HepG2 (cell line): Measurements from ENCODE around the gene CDK12. TPM values are rescaled to one million over a fixed set of nuclear protein-coding genes. Genes with fewer than 3 reads are reported as not detected.
A peak's percentile ranks its signal among the peaks of the same experiment; 100 is the strongest.

Experiments
- BCL6 ChIP-seq: IDR thresholded peaks from 2 replicates; pipeline ENCODE4 v1.6.1; 2016; ENCODE audit warnings: missing genetic modification reagents, missing compliant biosample characterization
- CREB3 ChIP-seq: sonication (generic); formaldehyde crosslinking; IDR thresholded peaks from 2 replicates; pipeline ENCODE4 v1.5.0; 2020; ENCODE audit warnings: missing genetic modification reagents
- FOSL1 ChIP-seq: sonication (generic); formaldehyde crosslinking; IDR thresholded peaks from 2 replicates; pipeline ENCODE4 v1.9.0; 2021; ENCODE audit warnings: missing genetic modification reagents, borderline replicate concordance
- GABPB1 ChIP-seq: IDR thresholded peaks from 2 replicates; pipeline ENCODE4 v1.6.1; 2016; ENCODE audit warnings: mild to moderate bottlenecking, missing genetic modification reagents, moderate library complexity, missing compliant biosample characterization
- HCFC1 ChIP-seq: fragments of 150-350 bp; IDR thresholded peaks from 2 replicates; pipeline ENCODE4 v1.6.1; 2014; ENCODE audit warnings: low read depth, low read length
- KAT8 ChIP-seq: IDR thresholded peaks from 2 replicates; pipeline ENCODE4 v1.6.1; 2016; ENCODE audit warnings: missing genetic modification reagents, missing compliant biosample characterization
- MXI1 ChIP-seq: IDR thresholded peaks from 3 replicates; pipeline ENCODE4 v1.6.1; 2012; ENCODE audit warnings: low read depth, low read length, inconsistent platforms, borderline replicate concordance
- NAIF1 ChIP-seq: sonication (generic); formaldehyde crosslinking; IDR thresholded peaks from 2 replicates; pipeline ENCODE4 v1.5.0; 2020; ENCODE audit warnings: mild to moderate bottlenecking, missing genetic modification reagents, borderline replicate concordance
- NRL ChIP-seq: sonication (generic); formaldehyde crosslinking; IDR thresholded peaks from 2 replicates; pipeline ENCODE4 v1.5.0; 2020; ENCODE audit warnings: missing genetic modification reagents, mild to moderate bottlenecking, moderate library complexity, borderline replicate concordance
- ONECUT2 ChIP-seq: sonication (generic); formaldehyde crosslinking; IDR thresholded peaks from 2 replicates; pipeline ENCODE4 v1.4.0; 2020; ENCODE audit warnings: missing genetic modification reagents
- PITX1 ChIP-seq: sonication (generic); formaldehyde crosslinking; IDR thresholded peaks from 2 replicates; pipeline ENCODE4 v1.5.1; 2020; ENCODE audit warnings: mild to moderate bottlenecking, missing genetic modification reagents
- POLR2AphosphoS5 ChIP-seq: IDR thresholded peaks from 2 replicates; pipeline ENCODE4 v1.6.1; 2012; ENCODE audit warnings: low read depth, low read length
- RFXAP ChIP-seq: sonication (generic); formaldehyde crosslinking; IDR thresholded peaks from 2 replicates; pipeline ENCODE4 v1.4.0; 2020; ENCODE audit warnings: missing genetic modification reagents, borderline replicate concordance
- SALL1 ChIP-seq: sonication (generic); formaldehyde crosslinking; IDR thresholded peaks from 2 replicates; pipeline ENCODE4 v1.8.0; 2022; ENCODE audit warnings: mild to moderate bottlenecking, missing genetic modification reagents
- SMARCC2 ChIP-seq: fragments of 450-650 bp; IDR thresholded peaks from 2 replicates; pipeline ENCODE4 v1.6.1; 2017; ENCODE audit warnings: antibody characterized with exemption, mild to moderate bottlenecking
- TP53 ChIP-seq: sonication (generic); formaldehyde crosslinking; conservative IDR thresholded peaks from 2 replicates; pipeline ENCODE4 v1.4.0; 2020; ENCODE audit warnings: missing genetic modification reagents
- ZBTB38 ChIP-seq: sonication (generic); formaldehyde crosslinking; IDR thresholded peaks from 2 replicates; pipeline ENCODE4 v1.5.1; 2020; ENCODE audit warnings: mild to moderate bottlenecking, missing genetic modification reagents
- ZMYM2 ChIP-seq: sonication (generic); formaldehyde crosslinking; IDR thresholded peaks from 2 replicates; pipeline ENCODE4 v1.8.0; 2022; ENCODE audit warnings: mild to moderate bottlenecking, missing genetic modification reagents
- ZNF136 ChIP-seq: sonication (generic); formaldehyde crosslinking; IDR thresholded peaks from 2 replicates; pipeline ENCODE4 v1.8.1; 2022; ENCODE audit warnings: low read depth, mild to moderate bottlenecking, moderate library complexity, missing genetic modification reagents
- ZNF180 ChIP-seq: sonication (generic); formaldehyde crosslinking; IDR thresholded peaks from 2 replicates; pipeline ENCODE4 v1.4.0; 2020; ENCODE audit warnings: low read depth, missing genetic modification reagents, borderline replicate concordance
- ZNF335 ChIP-seq: sonication (generic); formaldehyde crosslinking; IDR thresholded peaks from 2 replicates; pipeline ENCODE4 v1.4.0; 2020; ENCODE audit warnings: missing genetic modification reagents
- ZNF44 ChIP-seq: sonication (generic); formaldehyde crosslinking; IDR thresholded peaks from 2 replicates; pipeline ENCODE4 v1.5.1; 2020; ENCODE audit warnings: mild to moderate bottlenecking, missing genetic modification reagents
- ZNF569 ChIP-seq: sonication (generic); formaldehyde crosslinking; IDR thresholded peaks from 2 replicates; pipeline ENCODE4 v1.5.0; 2020; ENCODE audit warnings: mild to moderate bottlenecking, missing genetic modification reagents, moderate library complexity, borderline replicate concordance
- ZNF639 ChIP-seq: conservative IDR thresholded peaks from 2 replicates; pipeline ENCODE4 v1.6.1; 2018; ENCODE audit warnings: missing genetic modification reagents
- ZNF674 ChIP-seq: sonication (generic); formaldehyde crosslinking; IDR thresholded peaks from 2 replicates; pipeline ENCODE4 v1.5.0; 2020; ENCODE audit warnings: low read depth, mild to moderate bottlenecking, missing genetic modification reagents
- polyA plus RNA-seq, 8 experiments: library from polyadenylated mRNA; depleted of rRNA in 3 of 8; stranded (reverse) in 7 of 8; unstranded in 1 of 8; fragments of >200 nt; fragmentation: Illumina TruSeq in 4 of 8; extraction: Trizol in 4 of 8; gene quantifications; 2 replicates each; pipeline versions ENCODE4 v1.2.1 to v1.2.3, GENCODE V29; 2011 to 2016; ENCODE audit warnings: low read depth in 4 of 8, missing spikeins in 1 of 8, mixed read lengths in 1 of 8; ENCODE audit not compliant: insufficient read depth in 1 of 8
- total RNA-seq, 5 experiments: library from RNA; depleted of rRNA; stranded (reverse); fragments of >200 nt; fragmentation: Illumina TruSeq; extraction: Trizol; gene quantifications; 2 replicates each; pipeline ENCODE4 v1.2.3, GENCODE V29; 2016; ENCODE audit warnings: low read depth in 1 of 5
- TF ChIP-seq, protein P1 (sequence below): sonication (generic); formaldehyde crosslinking; conservative IDR thresholded peaks from 2 replicates; pipeline ENCODE4 v1.4.0; 2020; ENCODE audit warnings: mild to moderate bottlenecking, missing genetic modification reagents, moderate library complexity

CDK12 gene
- total and polyA plus RNA-seq, 2 of the 13 experiments (the other 11 are each of a cell fraction or from before 2014, with no cell fraction given), result 24.0 to 88.6 TPM

DNA sequence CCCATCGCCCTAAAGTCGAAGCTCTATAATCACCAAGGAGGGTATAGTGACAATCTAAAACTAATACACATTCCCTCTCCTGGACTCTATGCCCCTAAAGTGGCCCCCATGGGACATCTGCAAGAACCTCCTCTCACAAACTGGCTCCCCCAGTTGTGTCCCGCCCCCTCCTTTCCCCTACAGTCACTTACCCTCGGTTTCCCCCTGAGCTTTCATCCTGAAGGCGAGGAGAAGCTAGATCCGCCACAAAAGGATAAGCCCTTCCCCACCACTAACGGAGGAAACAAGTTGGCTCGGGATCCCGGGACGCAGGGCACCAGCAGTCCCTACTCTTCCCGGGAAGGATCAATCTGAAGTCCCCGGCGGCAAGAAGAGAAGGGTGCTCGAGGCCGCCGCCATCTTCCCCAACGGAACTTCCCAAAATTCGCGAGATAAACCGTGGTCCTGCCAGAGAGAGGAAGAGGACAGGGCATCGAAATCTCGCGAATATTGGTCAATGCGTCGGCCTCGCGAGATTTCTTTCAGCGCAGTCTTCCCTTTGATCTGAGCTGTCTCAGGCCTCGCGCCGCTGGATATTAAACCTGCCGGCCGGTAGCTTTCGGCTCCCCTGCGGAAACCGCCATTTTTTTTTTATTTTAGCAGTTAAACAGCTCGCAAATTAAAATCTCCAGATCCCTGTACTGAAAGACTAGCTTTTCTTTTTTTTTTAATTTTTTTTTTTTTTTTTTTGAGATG is 10.3 kb upstream of the CDK12 start, which contains the start of gene MED1 (continued):
- TF ChIP-seq, protein P1, sequence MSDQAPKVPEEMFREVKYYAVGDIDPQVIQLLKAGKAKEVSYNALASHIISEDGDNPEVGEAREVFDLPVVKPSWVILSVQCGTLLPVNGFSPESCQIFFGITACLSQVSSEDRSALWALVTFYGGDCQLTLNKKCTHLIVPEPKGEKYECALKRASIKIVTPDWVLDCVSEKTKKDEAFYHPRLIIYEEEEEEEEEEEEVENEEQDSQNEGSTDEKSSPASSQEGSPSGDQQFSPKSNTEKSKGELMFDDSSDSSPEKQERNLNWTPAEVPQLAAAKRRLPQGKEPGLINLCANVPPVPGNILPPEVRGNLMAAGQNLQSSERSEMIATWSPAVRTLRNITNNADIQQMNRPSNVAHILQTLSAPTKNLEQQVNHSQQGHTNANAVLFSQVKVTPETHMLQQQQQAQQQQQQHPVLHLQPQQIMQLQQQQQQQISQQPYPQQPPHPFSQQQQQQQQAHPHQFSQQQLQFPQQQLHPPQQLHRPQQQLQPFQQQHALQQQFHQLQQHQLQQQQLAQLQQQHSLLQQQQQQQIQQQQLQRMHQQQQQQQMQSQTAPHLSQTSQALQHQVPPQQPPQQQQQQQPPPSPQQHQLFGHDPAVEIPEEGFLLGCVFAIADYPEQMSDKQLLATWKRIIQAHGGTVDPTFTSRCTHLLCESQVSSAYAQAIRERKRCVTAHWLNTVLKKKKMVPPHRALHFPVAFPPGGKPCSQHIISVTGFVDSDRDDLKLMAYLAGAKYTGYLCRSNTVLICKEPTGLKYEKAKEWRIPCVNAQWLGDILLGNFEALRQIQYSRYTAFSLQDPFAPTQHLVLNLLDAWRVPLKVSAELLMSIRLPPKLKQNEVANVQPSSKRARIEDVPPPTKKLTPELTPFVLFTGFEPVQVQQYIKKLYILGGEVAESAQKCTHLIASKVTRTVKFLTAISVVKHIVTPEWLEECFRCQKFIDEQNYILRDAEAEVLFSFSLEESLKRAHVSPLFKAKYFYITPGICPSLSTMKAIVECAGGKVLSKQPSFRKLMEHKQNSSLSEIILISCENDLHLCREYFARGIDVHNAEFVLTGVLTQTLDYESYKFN (CRISPR knock-in tag), result peak; percentile 35
- no peak for TF ChIP-seq ZNF335
- TF ChIP-seq TP53 (CRISPR knock-in tag), result 0 out of 2 replicates have a peak, but pooled peaks have one; percentile 28
- TF ChIP-seq PITX1 (CRISPR knock-in tag), result peak; percentile 60; the same call in 1 of the 2 replicates
- TF ChIP-seq HCFC1, result no peak
- no peak; the same call in 1 of the 2 replicates for TF ChIP-seq ZMYM2 (CRISPR knock-in tag)
- TF ChIP-seq POLR2AphosphoS5, result peak; percentile 94
- peak; percentile 93 for TF ChIP-seq KAT8 (CRISPR knock-in tag)
- peak; percentile 85; the same call in 1 of the 3 replicates for TF ChIP-seq MXI1
- 0 out of 2 replicates have a peak, but pooled peaks have one; percentile 15 for TF ChIP-seq ONECUT2 (CRISPR knock-in tag)
- TF ChIP-seq ZBTB38 (CRISPR knock-in tag), result peak; percentile 69; the same call in 1 of the 2 replicates
- peak; percentile 74 for TF ChIP-seq GABPB1 (CRISPR knock-in tag)
- TF ChIP-seq RFXAP (CRISPR knock-in tag), result no peak
- no peak for TF ChIP-seq SMARCC2
- no peak for TF ChIP-seq ZNF180
- peak; percentile 79 for TF ChIP-seq NRL (CRISPR knock-in tag)
- TF ChIP-seq SALL1 (CRISPR knock-in tag), result peak; percentile 83
- peak; percentile 87; the same call in 1 of the 2 replicates for TF ChIP-seq ZNF639 (CRISPR knock-in tag)
- TF ChIP-seq FOSL1 (CRISPR knock-in tag), result no peak
- TF ChIP-seq NAIF1 (CRISPR knock-in tag), result peak; percentile 87
- TF ChIP-seq ZNF569 (CRISPR knock-in tag), result no peak
- no peak for TF ChIP-seq CREB3
- TF ChIP-seq BCL6 (CRISPR knock-in tag), result 0 out of 2 replicates have a peak, but pooled peaks have one; percentile 20
- TF ChIP-seq ZNF136, result no peak
- no peak for TF ChIP-seq ZNF674
- TF ChIP-seq ZNF44, result peak; percentile 92; the same call in 1 of the 2 replicates
